Right forelimb (tissue), 1 donor: Measurements from ENCODE around the gene ATP5ME.
"Not testable (repeated sequence)": the region's sequence is repeated elsewhere in the genome, so short reads cannot be mapped to it uniquely, and the experiment has no call there.

Experiments
- DNase-seq: peaks from one replicate; pipeline ENCODE4 v3.0.0-alpha.2; 2018

Gene ATP5ME

DNA sequence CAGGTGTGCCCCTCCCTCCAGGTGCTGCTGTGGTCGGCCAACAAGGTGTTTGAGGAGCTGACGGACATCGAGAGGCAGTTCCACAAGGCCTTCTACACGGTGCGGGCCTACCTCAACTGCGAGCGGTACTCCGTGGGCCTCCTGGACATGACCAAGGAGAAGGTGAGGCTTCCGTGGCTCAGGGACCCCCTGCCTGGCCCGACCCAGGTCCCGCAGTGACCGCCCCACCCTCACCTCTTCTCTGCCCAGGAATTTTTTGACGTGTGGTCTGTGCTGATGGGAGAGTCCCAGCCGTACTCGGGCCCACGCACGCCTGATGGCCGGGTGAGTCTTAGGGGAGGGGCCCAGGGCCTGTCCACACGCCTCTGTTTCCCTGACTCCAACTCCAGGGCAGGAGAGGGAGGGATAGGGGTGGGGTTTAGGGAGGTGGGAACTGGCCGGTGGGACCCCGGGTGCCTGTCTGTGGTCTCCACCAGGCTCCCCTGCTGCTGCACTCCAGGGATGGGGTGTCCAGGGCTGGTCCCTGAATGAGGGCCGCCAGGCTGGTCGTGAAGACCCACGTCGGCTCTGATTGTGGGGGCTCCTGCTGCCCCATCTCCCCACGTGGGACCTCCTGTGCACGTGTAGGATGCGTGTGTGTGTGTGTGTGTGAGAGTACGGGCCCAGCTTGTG lies 20.1 kb downstream of the ATP5ME start:
- no peak for DNase-seq

GRCh38 chr4:653080-653821 lies 20.8 kb downstream of the ATP5ME start:
- no peak for DNase-seq

GRCh38 chr4:651884-652642 lies 22.0 kb downstream of the ATP5ME start:
- no peak for DNase-seq

- no peak for DNase-seq
Measured at GRCh38 chr4:650951-651883, 22.9 kb downstream of the ATP5ME start.

GRCh38 chr4:650461-650860 lies 23.6 kb downstream of the ATP5ME start:
- no peak for DNase-seq

GRCh38 chr4:649751-650310 lies 24.2 kb downstream of the ATP5ME start:
- no peak for DNase-seq

GRCh38 chr4:649293-649625 lies 24.8 kb downstream of the ATP5ME start:
- DNase-seq = no peak

GRCh38 chr4:648579-649292 lies 25.3 kb downstream of the ATP5ME start:
- no peak for DNase-seq

DNA sequence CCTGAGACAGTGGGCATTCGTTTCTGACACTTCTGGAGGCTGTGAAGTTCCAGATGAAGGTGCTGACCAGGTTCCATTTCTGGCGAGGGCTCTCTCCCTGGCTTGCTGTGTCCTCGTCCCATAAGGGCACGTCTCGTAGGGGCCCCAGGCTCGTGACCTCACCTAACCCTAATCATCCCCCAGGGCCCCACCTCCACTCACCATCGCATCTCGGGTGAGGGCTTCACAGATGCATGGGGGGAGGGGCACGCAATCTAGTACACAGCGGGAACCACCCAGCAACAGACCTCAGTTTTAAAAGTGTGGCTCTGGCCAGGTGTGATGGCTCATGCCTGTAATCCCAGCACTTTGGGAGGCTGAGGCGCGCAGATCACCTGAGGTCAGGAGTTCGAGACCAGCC lies 26.6 kb downstream of the ATP5ME start:
- DNase-seq = no peak

DNA sequence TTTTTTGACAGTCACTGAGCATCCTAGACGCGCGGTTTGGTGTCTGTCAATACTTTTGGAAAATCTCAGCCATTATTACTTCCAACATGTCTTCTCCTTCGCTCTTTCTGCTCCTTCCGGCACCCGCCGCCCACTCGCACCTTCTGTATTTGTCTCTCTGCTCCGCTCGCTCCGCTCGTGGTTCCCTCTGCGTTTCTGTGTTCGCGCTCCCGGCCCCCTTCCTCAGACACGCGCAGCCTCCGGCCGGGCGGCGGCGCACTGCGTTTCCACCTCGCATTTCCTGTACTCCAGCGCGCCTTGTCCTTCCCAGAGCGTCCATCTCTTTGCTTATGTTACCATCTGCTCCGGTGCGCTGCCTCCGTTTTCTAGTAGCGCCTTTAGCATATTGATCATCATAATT lies 27.6 kb downstream of the ATP5ME start:
- no peak for DNase-seq

DNA sequence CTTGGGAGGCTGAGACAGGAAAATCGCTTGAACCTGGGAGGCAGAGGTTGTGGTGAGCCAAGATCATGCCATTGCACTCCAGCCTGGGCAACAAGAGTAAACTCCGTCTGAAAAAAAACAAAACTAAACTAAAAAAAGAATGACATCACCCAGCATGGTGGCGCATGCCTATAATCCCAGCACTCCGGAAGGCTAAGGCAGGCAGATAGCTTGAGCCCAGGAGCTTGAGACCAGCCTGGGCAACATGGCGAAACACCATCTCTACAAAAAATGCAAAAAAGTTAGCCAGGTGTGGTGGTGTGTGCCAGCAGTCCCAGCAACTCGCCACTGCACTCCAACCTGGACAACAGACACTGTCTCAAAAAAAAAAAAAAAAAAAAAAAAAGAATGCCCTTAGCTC lies 31.7 kb downstream of the ATP5ME start:
- not testable (repeated sequence) for DNase-seq

GRCh38 chr4:637536-638280 lies 36.4 kb downstream of the ATP5ME start:
- peak; percentile 6 for DNase-seq

GRCh38 chr4:636628-637159 lies 37.4 kb downstream of the ATP5ME start:
- no peak for DNase-seq

DNA sequence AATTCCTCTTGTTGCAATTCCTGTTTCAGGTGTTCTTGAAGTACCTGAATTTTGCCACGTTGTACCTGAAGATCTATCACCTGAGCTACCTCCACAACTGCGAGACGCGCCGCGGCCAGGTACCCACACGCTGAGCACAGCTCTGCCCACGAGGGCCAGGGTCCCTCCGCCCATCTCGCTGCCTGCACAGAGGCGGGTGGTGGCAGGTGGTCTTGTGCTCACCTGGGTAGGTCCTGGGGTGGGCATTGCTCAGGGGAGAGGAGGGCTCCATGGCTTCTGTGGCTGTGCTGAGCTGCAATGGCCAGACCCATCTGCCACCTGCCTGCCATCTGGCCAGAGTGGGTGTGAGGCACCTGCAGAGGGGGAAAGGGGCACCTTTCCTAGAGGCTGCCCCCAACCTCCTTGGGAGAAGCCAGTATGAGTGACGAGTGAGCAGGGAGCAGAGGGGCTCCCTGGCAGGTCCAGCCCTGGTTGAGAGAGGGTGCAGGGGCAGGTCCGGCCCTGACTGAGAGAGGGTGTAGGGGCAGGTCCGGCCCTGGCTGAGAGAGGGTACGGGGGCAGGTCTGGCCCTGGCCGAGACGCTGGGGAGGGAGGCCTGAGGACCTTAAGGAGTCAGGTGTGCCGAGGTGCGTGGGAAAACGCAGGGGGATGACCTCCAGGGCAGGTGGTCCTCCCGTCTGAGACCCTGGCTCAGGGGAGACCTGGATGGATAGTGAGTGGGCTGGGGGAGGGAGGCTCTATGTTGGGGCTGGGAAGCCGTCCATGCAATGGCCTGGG lies 38.0 kb downstream of the ATP5ME start:
- peak; percentile 17 for DNase-seq

DNA sequence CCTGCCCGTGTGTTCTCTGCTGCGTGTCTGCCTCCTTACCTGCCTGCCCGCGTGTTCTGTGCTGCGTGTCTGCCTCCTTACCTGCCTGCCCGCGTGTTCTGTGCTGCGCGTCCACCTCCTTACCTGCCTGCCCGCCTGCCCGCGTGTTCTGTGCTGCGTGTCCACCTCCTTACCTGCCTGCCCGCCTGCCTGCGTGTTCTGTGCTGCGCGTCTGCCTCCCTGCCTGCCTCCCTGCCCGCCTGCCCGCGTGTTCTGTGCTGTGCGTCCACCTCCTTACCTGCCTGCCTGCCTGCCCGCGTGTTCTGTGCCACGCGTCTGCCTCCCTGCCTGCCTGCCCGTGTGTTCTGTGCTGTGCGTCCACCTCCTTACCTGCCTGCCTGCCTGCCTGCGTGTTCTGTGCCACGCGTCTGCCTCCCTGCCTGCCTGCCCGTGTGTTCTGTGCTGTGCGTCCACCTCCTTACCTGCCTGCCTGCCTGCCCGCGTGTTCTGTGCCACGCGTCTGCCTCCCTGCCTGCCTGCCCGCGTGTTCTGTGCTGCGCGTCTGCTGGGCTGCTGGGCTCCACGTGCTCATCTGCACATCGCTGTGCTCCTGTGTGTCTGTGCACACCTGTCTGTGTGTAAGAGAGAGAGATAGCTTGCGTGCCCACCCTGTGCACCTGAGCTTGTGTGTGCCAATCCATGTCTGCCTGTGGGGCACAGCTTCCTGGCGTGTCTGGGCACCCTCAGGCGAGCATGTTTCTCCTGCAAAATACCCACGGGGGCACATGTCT lies 38.8 kb downstream of the ATP5ME start:
- peak; percentile 13 for DNase-seq

GRCh38 chr4:634599-634985 lies 39.5 kb downstream of the ATP5ME start:
- no peak for DNase-seq

DNA sequence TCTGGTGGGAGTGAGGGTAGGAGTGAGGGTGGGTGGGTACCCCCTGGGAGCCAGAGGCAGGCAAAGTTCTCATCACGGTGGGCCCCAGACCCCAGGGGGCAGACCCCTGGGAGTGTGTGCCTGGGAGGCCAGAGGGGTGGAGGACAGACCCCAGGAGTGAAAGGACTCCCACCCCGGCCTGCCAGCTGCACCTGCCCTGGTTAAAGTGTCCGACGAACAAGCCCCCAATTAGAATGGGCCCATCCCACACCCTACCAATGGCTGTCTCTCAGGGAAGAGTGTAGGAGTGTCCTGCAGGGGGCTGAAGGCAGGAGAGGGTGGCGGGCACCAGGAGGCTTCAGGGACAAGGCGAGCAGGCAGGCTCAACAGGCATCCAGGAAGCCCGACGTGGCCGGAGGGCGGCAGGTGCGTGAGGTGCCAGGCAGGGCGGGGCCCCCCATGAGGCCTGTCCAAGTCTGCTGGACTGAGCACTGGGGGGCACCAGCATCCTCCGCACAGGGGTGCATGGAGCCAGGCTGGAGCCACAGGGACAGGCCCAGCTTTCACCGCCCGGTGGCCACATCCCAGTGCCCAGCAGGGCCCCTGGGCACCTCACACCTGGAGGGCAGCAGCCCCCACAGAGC lies 40.0 kb downstream of the ATP5ME start:
- peak; percentile 25 for DNase-seq

DNA sequence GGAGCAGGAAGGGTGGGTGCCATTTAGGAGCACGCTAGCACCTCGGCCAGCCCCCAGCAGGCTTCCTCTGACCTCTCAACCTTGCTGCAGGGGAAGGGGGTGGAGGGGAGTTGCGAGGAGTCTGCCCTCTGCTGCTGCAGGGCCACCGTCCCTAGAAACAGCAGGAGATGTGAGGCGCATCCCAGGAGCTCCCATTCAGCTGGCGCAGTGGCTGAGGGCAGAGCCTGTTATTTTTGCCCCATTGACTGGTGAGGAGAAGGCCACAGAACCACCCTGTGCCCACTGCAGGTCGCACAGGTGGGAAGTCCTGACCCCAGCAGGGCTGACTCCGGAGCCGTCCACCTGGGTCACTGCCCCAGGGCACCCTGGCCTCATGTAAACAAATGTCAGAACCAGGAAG lies 40.7 kb downstream of the ATP5ME start:
- DNase-seq = peak; percentile 12

DNA sequence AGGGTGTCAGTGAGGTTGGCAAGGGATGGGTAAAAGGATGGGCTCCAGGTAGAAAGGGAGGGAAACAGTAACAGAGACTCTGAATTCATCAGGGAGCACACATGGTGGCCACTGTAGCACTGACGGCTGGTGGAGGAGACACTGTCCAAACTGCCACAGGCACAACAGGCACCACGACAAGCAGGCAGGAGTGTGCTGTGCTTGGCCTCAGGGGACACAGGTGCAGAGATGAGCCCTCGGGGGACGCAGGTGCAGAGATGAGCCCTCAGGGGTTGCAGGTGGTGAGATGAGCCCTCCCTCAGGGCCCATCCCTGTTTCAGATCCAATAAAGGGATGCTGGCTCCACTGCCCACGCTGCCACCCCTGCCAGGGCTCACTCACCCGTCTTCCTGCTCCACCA lies 41.1 kb downstream of the ATP5ME start:
- DNase-seq = no peak
